Parathyroid adenoma (tissue), 2 donors: ENCODE measurements around the gene MYLK.

Source experiments
- H2AFZ ChIP-seq: fragments of 300-600 bp; sonication (generic); one replicate; pipeline ENCODE4 v1.7.0; 2017; ENCODE audit warnings: antibody characterized with exemption, mild to moderate bottlenecking
- H3K27ac ChIP-seq: fragments of 300-600 bp; sonication (generic); one replicate; pipeline ENCODE4 v1.7.0; 2017
- H3K27me3 ChIP-seq: fragments of 300-600 bp; sonication (generic); one replicate; pipeline ENCODE4 v1.7.0; 2017; ENCODE audit warnings: low read length; ENCODE audit not compliant: control insufficient read depth, insufficient read depth
- H3K36me3 ChIP-seq: fragments of 300-600 bp; sonication (generic); one replicate; pipeline ENCODE4 v1.7.0; 2017; ENCODE audit warnings: low read length; ENCODE audit not compliant: control insufficient read depth, insufficient read depth
- H3K4me1 ChIP-seq: fragments of 300-600 bp; sonication (generic); one replicate; pipeline ENCODE4 v1.7.0; 2017; ENCODE audit warnings: control low read depth
- H3K4me2 ChIP-seq: fragments of 300-600 bp; sonication (generic); one replicate; pipeline ENCODE4 v1.7.0; 2017; ENCODE audit warnings: low read length
- H3K4me3 ChIP-seq: fragments of 300-600 bp; sonication (generic); one replicate; pipeline ENCODE4 v1.7.0; 2017; ENCODE audit warnings: low read depth, low read length
- H3K79me2 ChIP-seq: fragments of 300-600 bp; sonication (generic); one replicate; pipeline ENCODE4 v1.7.0; 2017; ENCODE audit warnings: control low read depth
- H3K9ac ChIP-seq: fragments of 300-600 bp; sonication (generic); one replicate; pipeline ENCODE4 v1.7.0; 2017; ENCODE audit warnings: mild to moderate bottlenecking
- H3K9me3 ChIP-seq: fragments of 300-600 bp; sonication (generic); one replicate; pipeline ENCODE4 v1.7.0; 2017; ENCODE audit warnings: low read length; ENCODE audit not compliant: control insufficient read depth
- TF ChIP-seq, protein P1 (sequence below): fragments of 300-600 bp; sonication (generic); IDR thresholded peaks from one replicate; pipeline ENCODE4 v1.7.0; 2017; ENCODE audit warnings: antibody characterized with exemption, mild to moderate bottlenecking
- donor health status: primary hyperparathyroidism.

Gene MYLK

DNA sequence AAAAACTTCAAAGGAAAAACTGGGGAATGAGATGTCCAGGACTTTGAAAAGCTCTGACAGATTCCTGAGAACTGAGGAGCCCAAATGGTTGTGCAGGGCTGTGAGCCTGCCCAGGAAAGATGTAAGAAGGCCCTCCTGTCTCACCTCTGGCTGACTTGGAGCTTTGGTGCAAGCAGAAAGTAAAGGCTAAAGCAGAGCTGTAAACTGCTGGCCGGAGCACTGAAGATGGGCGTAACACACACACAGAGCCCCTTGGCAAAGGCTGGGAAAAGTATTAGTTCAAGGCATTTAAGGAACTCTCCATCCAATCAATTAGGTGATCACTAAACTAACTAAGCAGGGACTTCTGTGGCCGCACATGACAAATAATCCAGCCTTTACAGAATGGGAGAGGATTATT lies 155.1 kb downstream of the MYLK start:
- H3K9ac ChIP-seq = no peak overlapping the region
- H3K4me1 ChIP-seq = no peaks in the 10 kb centered on the region
- H3K4me3 ChIP-seq = no peak overlapping the region
- no peak overlapping the region for H2AFZ ChIP-seq
- no peaks in the 10 kb centered on the region for H3K27me3 ChIP-seq
- no peaks in the 10 kb centered on the region for H3K79me2 ChIP-seq
- no peaks in the 10 kb centered on the region for H3K36me3 ChIP-seq
- no peaks in the 10 kb centered on the region for H3K9me3 ChIP-seq
- H3K27ac ChIP-seq = no peak overlapping the region
- H3K4me2 ChIP-seq = no peak overlapping the region
- TF ChIP-seq, protein P1, sequence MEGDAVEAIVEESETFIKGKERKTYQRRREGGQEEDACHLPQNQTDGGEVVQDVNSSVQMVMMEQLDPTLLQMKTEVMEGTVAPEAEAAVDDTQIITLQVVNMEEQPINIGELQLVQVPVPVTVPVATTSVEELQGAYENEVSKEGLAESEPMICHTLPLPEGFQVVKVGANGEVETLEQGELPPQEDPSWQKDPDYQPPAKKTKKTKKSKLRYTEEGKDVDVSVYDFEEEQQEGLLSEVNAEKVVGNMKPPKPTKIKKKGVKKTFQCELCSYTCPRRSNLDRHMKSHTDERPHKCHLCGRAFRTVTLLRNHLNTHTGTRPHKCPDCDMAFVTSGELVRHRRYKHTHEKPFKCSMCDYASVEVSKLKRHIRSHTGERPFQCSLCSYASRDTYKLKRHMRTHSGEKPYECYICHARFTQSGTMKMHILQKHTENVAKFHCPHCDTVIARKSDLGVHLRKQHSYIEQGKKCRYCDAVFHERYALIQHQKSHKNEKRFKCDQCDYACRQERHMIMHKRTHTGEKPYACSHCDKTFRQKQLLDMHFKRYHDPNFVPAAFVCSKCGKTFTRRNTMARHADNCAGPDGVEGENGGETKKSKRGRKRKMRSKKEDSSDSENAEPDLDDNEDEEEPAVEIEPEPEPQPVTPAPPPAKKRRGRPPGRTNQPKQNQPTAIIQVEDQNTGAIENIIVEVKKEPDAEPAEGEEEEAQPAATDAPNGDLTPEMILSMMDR = no peak

DNA sequence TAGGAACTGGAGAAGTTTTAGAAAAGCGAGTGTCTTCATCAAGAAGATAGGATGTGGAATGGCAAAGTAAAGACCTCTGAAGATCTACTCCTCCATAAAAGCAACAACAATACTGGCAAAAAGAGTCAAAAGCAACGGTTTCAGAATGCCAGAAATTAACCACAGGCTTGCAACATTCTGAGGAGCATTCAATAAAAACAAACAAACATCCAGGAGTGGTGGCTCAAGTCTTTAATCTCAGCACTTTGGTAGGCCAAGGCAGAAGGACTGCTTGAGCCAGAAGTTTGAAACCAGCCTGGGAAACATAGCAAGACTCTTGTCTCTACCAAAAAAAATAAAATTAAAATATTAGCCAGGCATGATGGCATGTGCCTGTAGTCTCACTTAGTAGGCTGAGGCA lies 156.1 kb downstream of the MYLK start:
- Histone ChIP-seq H3K4me1 (no peaks in the 10 kb centered on the region), H3K27me3 (no peaks in the 10 kb centered on the region), H3K9ac (no peak overlapping the region), H3K79me2 (no peaks in the 10 kb centered on the region), H2AFZ (no peak overlapping the region), H3K36me3 (no peaks in the 10 kb centered on the region), H3K4me2 (no peak overlapping the region), H3K27ac (no peak overlapping the region), H3K9me3 (no peaks in the 10 kb centered on the region), H3K4me3 (no peak overlapping the region)
- TF ChIP-seq, protein P1 = no peak

DNA sequence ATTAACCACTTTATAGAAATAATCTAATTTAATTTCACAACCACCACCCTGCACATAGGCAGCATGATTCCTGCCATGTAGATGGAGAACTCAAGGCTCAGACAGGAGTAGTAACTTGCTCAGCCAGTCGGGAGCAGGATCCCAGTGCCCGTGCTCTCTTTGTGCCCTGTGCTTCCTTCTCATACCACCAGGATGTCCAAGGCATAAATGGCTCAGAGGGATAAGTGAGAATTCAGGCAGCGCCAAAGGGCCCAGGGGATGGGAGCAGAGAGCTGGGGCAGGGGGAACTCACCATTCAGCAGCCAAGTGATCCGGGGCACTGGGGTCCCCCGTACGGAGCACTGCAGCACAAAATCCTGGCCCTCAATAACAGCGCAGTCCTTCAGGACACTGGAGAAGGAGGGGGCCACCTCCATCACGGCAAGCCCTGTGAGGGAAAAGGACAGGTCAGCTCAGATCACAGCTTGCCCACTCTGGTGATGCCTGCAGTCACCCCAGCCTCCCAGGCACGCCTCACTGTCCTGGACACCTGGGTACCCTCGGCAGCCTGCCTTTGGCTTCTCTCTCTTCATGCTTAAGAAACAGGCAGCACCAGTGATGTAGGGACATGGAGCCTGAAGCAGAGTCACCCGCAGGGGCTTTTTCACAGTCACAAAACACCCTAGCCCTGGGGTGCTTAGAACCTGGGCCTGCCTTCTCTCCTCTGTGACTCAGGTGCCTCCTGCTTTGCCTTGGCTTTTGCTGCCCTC lies 158.3 kb downstream of the MYLK start:
- Histone ChIP-seq H3K79me2 (no peaks in the 10 kb centered on the region), H3K36me3 (no peaks in the 10 kb centered on the region), H3K4me3 (no peak overlapping the region), H3K4me1 (no peaks in the 10 kb centered on the region), H3K27ac (no peak overlapping the region), H2AFZ (no peak overlapping the region), H3K9ac (no peak overlapping the region), H3K27me3 (no peaks in the 10 kb centered on the region), H3K4me2 (no peak overlapping the region), H3K9me3 (no peaks in the 10 kb centered on the region)
- TF ChIP-seq, protein P1 = no peak

DNA sequence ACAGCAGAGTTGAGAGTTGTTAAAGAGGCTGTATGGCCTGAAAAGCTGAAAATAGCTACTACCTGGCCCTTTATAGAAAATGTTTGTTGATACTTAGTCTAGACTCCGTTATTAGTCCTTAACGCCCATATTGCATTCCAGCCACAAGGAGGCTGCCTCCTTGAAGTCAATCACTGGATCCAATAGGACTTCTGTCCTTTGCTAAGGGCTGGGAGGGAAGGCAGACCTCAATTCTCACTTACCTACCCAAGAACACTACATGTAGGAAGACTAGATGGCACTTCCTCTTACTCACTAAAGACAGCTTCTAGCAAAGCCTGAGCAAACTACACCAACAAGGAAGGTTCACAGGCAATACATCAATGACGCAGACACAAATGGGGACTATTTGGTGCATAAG lies 159.8 kb downstream of the MYLK start:
- Histone ChIP-seq H3K4me2 (no peak overlapping the region), H2AFZ (no peak overlapping the region), H3K79me2 (no peaks in the 10 kb centered on the region), H3K36me3 (no peaks in the 10 kb centered on the region), H3K27ac (no peak overlapping the region), H3K4me1 (no peaks in the 10 kb centered on the region), H3K9ac (no peak overlapping the region), H3K4me3 (no peak overlapping the region), H3K27me3 (no peaks in the 10 kb centered on the region), H3K9me3 (no peaks in the 10 kb centered on the region)
- TF ChIP-seq, protein P1 = no peak
